ENCODE data around the gene CTU1.

The CTU1 gene

DNA sequence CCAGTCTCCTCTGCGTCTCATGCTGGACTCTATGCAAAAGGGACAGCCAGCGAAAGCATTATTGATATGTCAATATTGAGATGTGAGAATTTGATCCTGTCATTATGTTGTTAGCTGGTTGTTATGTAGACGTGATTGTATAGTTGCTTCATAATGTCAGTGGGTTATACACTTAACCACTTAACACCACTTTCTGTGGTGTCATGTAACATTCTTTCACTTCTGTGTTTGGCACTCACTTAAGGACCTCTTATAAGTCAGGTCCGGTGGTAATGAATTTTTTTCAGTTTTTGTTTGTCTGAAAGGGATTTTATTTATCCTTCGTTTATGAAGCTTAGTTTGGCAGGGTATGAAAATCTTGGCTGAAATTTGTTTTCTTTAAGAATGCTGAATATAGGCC lies 26.8 kb upstream of the CTU1 start:
- no peaks in the 10 kb centered on the region for H3K9me3 ChIP-seq (ENCODE audit: control insufficient read depth, insufficient read depth, low read length)
- no peaks in the 10 kb centered on the region for H3K36me3 ChIP-seq (ENCODE audit: control insufficient read depth, insufficient read depth, low read length)
- H3K4me1 ChIP-seq (ENCODE audit: control insufficient read depth, insufficient read depth, low read length): no peaks in the 10 kb centered on the region
- H3K27me3 ChIP-seq (ENCODE audit: control insufficient read depth, insufficient read depth, low read length): no peaks in the 10 kb centered on the region; the same call in 1 of the 2 replicates
- H3K4me3 ChIP-seq (ENCODE audit: low read length): no peak overlapping the region
- H3K27ac ChIP-seq (ENCODE audit: low read length): no peak overlapping the region
- no CpG with 5 or more reads among the region's 5 CpGs for WGBS (ENCODE audit: insufficient coverage, insufficient read length)
- no peak for DNase-seq (ENCODE audit: low read depth, low spot score)

- whole genome bisulfite sequencing (ENCODE audit: insufficient coverage, insufficient read length): no CpG with 5 or more reads among the region's 24 CpGs
- no peaks in the 10 kb centered on the region for H3K4me1 ChIP-seq (ENCODE audit: control insufficient read depth, insufficient read depth, low read length)
- no peaks in the 10 kb centered on the region; the same call in 1 of the 2 replicates for H3K27me3 ChIP-seq (ENCODE audit: control insufficient read depth, insufficient read depth, low read length)
- no peak overlapping the region for H3K27ac ChIP-seq (ENCODE audit: low read length)
- no peaks in the 10 kb centered on the region for H3K36me3 ChIP-seq (ENCODE audit: control insufficient read depth, insufficient read depth, low read length)
- H3K9me3 ChIP-seq (ENCODE audit: control insufficient read depth, insufficient read depth, low read length): no peaks in the 10 kb centered on the region
- no peak overlapping the region for H3K4me3 ChIP-seq (ENCODE audit: low read length)
- no peak for DNase-seq (ENCODE audit: low read depth, low spot score)
Observed at GRCh38 chr19:51131780-51132680, 23.8 kb upstream of the CTU1 start.

DNA sequence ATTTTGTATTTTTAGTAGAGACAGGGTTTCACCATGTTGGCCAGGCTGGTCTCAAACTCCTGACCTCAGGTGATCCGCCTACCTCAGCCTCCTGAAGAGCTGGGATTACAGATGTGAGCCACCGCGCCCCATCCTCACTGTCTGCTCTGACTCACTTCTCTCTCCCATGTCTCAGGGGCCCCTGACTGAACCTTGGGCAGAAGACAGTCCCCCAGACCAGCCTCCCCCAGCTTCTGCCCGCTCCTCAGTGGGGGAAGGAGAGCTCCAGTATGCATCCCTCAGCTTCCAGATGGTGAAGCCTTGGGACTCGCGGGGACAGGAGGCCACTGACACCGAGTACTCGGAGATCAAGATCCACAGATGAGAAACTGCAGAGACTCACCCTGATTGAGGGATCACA lies 21.5 kb upstream of the CTU1 start:
- H3K36me3 ChIP-seq (ENCODE audit: control insufficient read depth, insufficient read depth, low read length): no peaks in the 10 kb centered on the region
- no peak overlapping the region for H3K4me3 ChIP-seq (ENCODE audit: low read length)
- no peak for DNase-seq (ENCODE audit: low read depth, low spot score)
- H3K4me1 ChIP-seq (ENCODE audit: control insufficient read depth, insufficient read depth, low read length): no peaks in the 10 kb centered on the region
- H3K27me3 ChIP-seq (ENCODE audit: control insufficient read depth, insufficient read depth, low read length): no peaks in the 10 kb centered on the region
- H3K9me3 ChIP-seq (ENCODE audit: control insufficient read depth, insufficient read depth, low read length): no peaks in the 10 kb centered on the region
- no CpG with 5 or more reads among the region's 8 CpGs for WGBS (ENCODE audit: insufficient coverage, insufficient read length)
- no peak overlapping the region for H3K27ac ChIP-seq (ENCODE audit: low read length)

DNA sequence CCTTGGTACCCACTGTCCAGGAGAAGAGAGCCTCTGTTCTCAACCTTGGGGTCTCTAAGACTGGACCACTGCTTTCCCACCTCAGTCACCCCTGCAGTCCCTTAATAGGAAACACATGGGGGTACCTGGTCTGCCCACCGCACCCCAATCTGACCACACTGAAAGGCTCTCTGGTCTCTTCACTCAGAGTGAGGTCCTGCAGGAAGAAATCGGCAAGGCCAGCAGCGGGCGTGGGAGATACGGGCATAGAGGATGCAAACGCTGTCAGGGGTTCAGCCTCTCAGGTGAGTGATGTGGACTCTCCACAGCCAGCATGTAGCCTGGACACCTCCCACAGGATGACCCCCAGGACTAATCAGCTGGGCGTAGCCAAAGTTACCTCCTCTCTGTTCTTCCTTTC lies 20.0 kb upstream of the CTU1 start:
- no peak for DNase-seq (ENCODE audit: low read depth, low spot score)
- H3K4me3 ChIP-seq (ENCODE audit: low read length): no peak overlapping the region
- no peaks in the 10 kb centered on the region for H3K27me3 ChIP-seq (ENCODE audit: control insufficient read depth, insufficient read depth, low read length)
- H3K27ac ChIP-seq (ENCODE audit: low read length): no peak overlapping the region
- H3K4me1 ChIP-seq (ENCODE audit: control insufficient read depth, insufficient read depth, low read length): no peaks in the 10 kb centered on the region
- no peaks in the 10 kb centered on the region for H3K36me3 ChIP-seq (ENCODE audit: control insufficient read depth, insufficient read depth, low read length)
- no peaks in the 10 kb centered on the region for H3K9me3 ChIP-seq (ENCODE audit: control insufficient read depth, insufficient read depth, low read length)
- WGBS (ENCODE audit: insufficient coverage, insufficient read length): no CpG with 5 or more reads among the region's 7 CpGs

DNA sequence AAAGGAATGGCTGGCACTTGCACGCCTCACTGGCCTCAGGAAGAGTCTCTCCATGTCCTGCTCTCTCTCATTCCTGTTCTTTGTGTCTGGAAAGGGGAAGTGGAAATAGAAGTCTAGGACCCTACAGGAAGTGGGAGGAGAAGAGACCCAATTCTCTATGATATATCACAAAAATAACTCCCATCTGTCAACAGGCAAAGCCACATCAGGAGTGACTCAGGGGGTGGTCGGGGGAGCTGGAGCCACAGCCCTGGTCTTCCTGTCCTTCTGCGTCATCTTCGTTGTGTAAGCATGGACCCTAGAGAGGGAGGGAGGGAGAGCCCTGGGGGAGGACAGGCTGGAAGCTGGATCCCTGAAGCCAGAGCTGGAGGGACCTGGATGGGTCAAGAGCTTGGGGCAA lies 19.5 kb upstream of the CTU1 start:
- no peaks in the 10 kb centered on the region for H3K4me1 ChIP-seq (ENCODE audit: control insufficient read depth, insufficient read depth, low read length)
- no CpG with 5 or more reads among the region's 4 CpGs for WGBS (ENCODE audit: insufficient coverage, insufficient read length)
- H3K9me3 ChIP-seq (ENCODE audit: control insufficient read depth, insufficient read depth, low read length): no peaks in the 10 kb centered on the region
- H3K4me3 ChIP-seq (ENCODE audit: low read length): no peak overlapping the region
- H3K27me3 ChIP-seq (ENCODE audit: control insufficient read depth, insufficient read depth, low read length): no peaks in the 10 kb centered on the region
- DNase-seq (ENCODE audit: low read depth, low spot score): no peak
- H3K27ac ChIP-seq (ENCODE audit: low read length): no peak overlapping the region
- H3K36me3 ChIP-seq (ENCODE audit: control insufficient read depth, insufficient read depth, low read length): no peaks in the 10 kb centered on the region

- H3K27ac ChIP-seq (ENCODE audit: low read length): no peak overlapping the region
- H3K4me1 ChIP-seq (ENCODE audit: control insufficient read depth, insufficient read depth, low read length): no peaks in the 10 kb centered on the region
- no peak overlapping the region for H3K4me3 ChIP-seq (ENCODE audit: low read length)
- H3K36me3 ChIP-seq (ENCODE audit: control insufficient read depth, insufficient read depth, low read length): no peaks in the 10 kb centered on the region
- no CpG with 5 or more reads among the region's 6 CpGs for WGBS (ENCODE audit: insufficient coverage, insufficient read length)
- no peaks in the 10 kb centered on the region for H3K27me3 ChIP-seq (ENCODE audit: control insufficient read depth, insufficient read depth, low read length)
- DNase-seq (ENCODE audit: low read depth, low spot score): no peak
- H3K9me3 ChIP-seq (ENCODE audit: control insufficient read depth, insufficient read depth, low read length): no peaks in the 10 kb centered on the region
Observed at GRCh38 chr19:51127032-51127431, 18.8 kb upstream of the CTU1 start.

GRCh38 chr19:51125421-51126075 lies 17.3 kb upstream of the CTU1 start:
- no peaks in the 10 kb centered on the region for H3K4me1 ChIP-seq (ENCODE audit: control insufficient read depth, insufficient read depth, low read length)
- DNase-seq (ENCODE audit: low read depth, low spot score): no peak
- no peak overlapping the region for H3K4me3 ChIP-seq (ENCODE audit: low read length)
- H3K9me3 ChIP-seq (ENCODE audit: control insufficient read depth, insufficient read depth, low read length): no peaks in the 10 kb centered on the region
- H3K27ac ChIP-seq (ENCODE audit: low read length): no peak overlapping the region
- no CpG with 5 or more reads among the region's 16 CpGs for WGBS (ENCODE audit: insufficient coverage, insufficient read length)
- H3K27me3 ChIP-seq (ENCODE audit: control insufficient read depth, insufficient read depth, low read length): no peaks in the 10 kb centered on the region
- H3K36me3 ChIP-seq (ENCODE audit: control insufficient read depth, insufficient read depth, low read length): no peaks in the 10 kb centered on the region

GRCh38 chr19:51124729-51125128 lies 16.5 kb upstream of the CTU1 start, which contains the start of gene SIGLEC9:
TSS of gene SIGLEC9 (plus strand) at chr19:51124906. CDS start at chr19:51124975, 69 bp downstream.
- Histone ChIP-seq H3K4me1 (ENCODE audit: control insufficient read depth, insufficient read depth, low read length) (no peaks in the 10 kb centered on the region), H3K9me3 (ENCODE audit: control insufficient read depth, insufficient read depth, low read length) (no peaks in the 10 kb centered on the region), H3K4me3 (ENCODE audit: low read length) (no peak within 1 kb of the TSS), H3K36me3 (ENCODE audit: control insufficient read depth, insufficient read depth, low read length) (no peaks in the 10 kb centered on the region), H3K27ac (ENCODE audit: low read length) (no peak within 1 kb of the TSS), H3K27me3 (ENCODE audit: control insufficient read depth, insufficient read depth, low read length) (no peaks in the 10 kb centered on the region)
- no peak for DNase-seq (ENCODE audit: low read depth, low spot score)
- WGBS (ENCODE audit: insufficient coverage, insufficient read length): no CpG with 5 or more reads among the region's 14 CpGs

- Histone ChIP-seq H3K27ac (ENCODE audit: low read length) (no peak overlapping the region), H3K9me3 (ENCODE audit: control insufficient read depth, insufficient read depth, low read length) (no peaks in the 10 kb centered on the region), H3K36me3 (ENCODE audit: control insufficient read depth, insufficient read depth, low read length) (no peaks in the 10 kb centered on the region), H3K4me1 (ENCODE audit: control insufficient read depth, insufficient read depth, low read length) (no peaks in the 10 kb centered on the region), H3K4me3 (ENCODE audit: low read length) (no peak overlapping the region), H3K27me3 (ENCODE audit: control insufficient read depth, insufficient read depth, low read length) (no peaks in the 10 kb centered on the region)
- WGBS (ENCODE audit: insufficient coverage, insufficient read length): no CpG with 5 or more reads among the region's 9 CpGs
- DNase-seq (ENCODE audit: low read depth, low spot score): no peak
Observed at GRCh38 chr19:51124216-51124615, 16.0 kb upstream of the CTU1 start.

- Histone ChIP-seq H3K4me1 (ENCODE audit: control insufficient read depth, insufficient read depth, low read length) (no peaks in the 10 kb centered on the region), H3K9me3 (ENCODE audit: control insufficient read depth, insufficient read depth, low read length) (no peaks in the 10 kb centered on the region), H3K27me3 (ENCODE audit: control insufficient read depth, insufficient read depth, low read length) (no peaks in the 10 kb centered on the region), H3K4me3 (ENCODE audit: low read length) (no peak overlapping the region), H3K36me3 (ENCODE audit: control insufficient read depth, insufficient read depth, low read length) (no peaks in the 10 kb centered on the region), H3K27ac (ENCODE audit: low read length) (no peak overlapping the region)
- DNase-seq (ENCODE audit: low read depth, low spot score): no peak
- WGBS (ENCODE audit: insufficient coverage, insufficient read length): no CpG with 5 or more reads among the region's 9 CpGs
Observed at GRCh38 chr19:51123802-51124201, 15.6 kb upstream of the CTU1 start.

Measured in iPS DF 6.9 (cell line).